ENCODE results near the gene CD59.

Gene CD59, protein sequence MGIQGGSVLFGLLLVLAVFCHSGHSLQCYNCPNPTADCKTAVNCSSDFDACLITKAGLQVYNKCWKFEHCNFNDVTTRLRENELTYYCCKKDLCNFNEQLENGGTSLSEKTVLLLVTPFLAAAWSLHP

DNA sequence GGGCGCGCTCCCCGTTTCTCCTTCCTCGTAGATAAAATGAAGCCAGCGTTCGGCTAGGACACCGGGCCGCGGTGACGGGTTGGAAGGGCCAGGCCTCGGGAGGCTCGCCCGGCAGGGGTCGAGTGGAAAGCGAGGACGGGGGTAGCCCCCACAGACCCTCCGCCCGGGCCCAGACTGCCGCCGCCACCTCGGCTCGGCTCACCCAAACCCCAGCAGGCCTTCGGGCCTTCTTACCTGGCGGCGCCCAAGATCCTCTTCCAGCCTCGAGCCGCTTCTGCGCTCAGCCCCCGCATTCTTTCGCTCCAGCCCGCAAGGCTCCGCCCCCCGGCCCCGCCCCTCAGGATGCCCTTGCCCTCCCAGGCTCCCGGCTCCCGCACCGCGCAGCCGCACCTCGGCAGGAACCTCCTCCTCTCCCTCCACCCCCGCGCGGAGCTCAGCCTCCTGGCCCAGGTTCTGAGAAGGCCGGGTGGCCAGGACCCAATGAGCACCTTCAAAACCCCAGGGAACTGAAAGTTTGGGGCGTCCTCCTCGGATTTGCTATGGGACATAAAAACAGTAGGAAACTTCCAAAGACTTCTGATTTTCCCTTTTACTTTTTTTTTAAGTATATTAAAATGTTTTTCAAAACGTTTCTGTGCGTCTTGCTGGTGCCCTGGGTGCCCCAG lies at the start of gene CD59:
CD59 (minus strand) TSS at position 276 of the 665 bp plus-strand sequence. CDS start 13,978 bp downstream, outside the sequence.
- Histone ChIP-seq H3K9me3 (ENCODE audit: control insufficient read depth, insufficient read depth, low read length) (no peaks in the 10 kb centered on the region), H3K4me3 (ENCODE audit: low read depth, low read length) (peak within 1 kb of the TSS; percentile 88), H3K36me3 (ENCODE audit: control insufficient read depth, insufficient read depth, low read length) (no peaks in the 10 kb centered on the region), H3K27me3 (ENCODE audit: control insufficient read depth, insufficient read depth, low read length) (peaks cover 6% of the 10 kb centered on the region; the same call in 1 of the 2 replicates), H3K9ac (ENCODE audit: low read depth, low read length) (peak within 1 kb of the TSS; percentile 65), H3K27ac (ENCODE audit: low read depth, low read length) (peak within 1 kb of the TSS; percentile 75), H3K4me1 (ENCODE audit: control insufficient read depth, insufficient read depth, low read length) (peaks cover 17% of the 10 kb centered on the region)

- Histone ChIP-seq H3K9ac (ENCODE audit: low read depth, low read length) (no peak overlapping the region), H3K36me3 (ENCODE audit: control insufficient read depth, insufficient read depth, low read length) (no peaks in the 10 kb centered on the region), H3K27me3 (ENCODE audit: control insufficient read depth, insufficient read depth, low read length) (no peaks in the 10 kb centered on the region), H3K4me3 (ENCODE audit: low read depth, low read length) (no peak overlapping the region), H3K27ac (ENCODE audit: low read depth, low read length) (no peak overlapping the region), H3K4me1 (ENCODE audit: control insufficient read depth, insufficient read depth, low read length) (no peaks in the 10 kb centered on the region), H3K9me3 (ENCODE audit: control insufficient read depth, insufficient read depth, low read length) (no peaks in the 10 kb centered on the region)
Observed at GRCh38 chr11:33785609-33786008, 49.4 kb upstream of the CD59 start.

DNA sequence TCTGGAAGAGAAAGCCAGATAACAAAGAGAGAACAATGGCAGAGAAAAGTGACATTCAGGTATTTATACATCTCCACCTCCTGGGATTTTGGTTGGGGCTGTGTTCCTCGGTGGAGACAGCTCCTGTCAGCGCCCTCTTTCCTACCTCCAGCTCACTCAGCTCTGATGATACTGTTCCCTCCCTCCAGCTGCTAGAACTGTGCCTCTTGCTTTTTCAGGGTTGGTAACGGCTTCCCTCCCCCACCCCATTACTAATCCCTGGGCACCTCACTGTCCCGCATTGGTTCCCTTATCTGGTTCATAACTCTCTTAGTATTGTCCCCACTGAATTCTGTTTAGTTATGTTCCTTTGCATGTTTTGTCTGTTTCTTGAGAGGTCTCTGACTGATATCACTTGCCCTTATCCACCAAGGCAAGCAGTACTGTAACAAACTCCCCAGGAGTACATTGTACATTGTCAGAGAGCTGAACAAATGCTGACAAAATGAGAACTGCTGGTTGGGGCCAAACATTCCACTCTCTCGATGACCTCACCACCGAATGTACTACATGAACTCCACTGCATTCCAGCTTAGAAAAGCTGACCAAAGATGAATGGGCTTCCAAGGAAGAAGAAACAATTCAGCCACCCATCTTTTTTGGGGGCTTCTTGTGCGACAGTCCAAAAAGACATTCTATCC lies 43.8 kb upstream of the CD59 start:
- no peak overlapping the region for H3K4me3 ChIP-seq (ENCODE audit: low read depth, low read length)
- H3K27me3 ChIP-seq (ENCODE audit: control insufficient read depth, insufficient read depth, low read length), result peaks cover 12% of the 10 kb centered on the region
- no peaks in the 10 kb centered on the region for H3K36me3 ChIP-seq (ENCODE audit: control insufficient read depth, insufficient read depth, low read length)
- H3K4me1 ChIP-seq (ENCODE audit: control insufficient read depth, insufficient read depth, low read length), result peaks cover 22% of the 10 kb centered on the region
- no peaks in the 10 kb centered on the region for H3K9me3 ChIP-seq (ENCODE audit: control insufficient read depth, insufficient read depth, low read length)
- H3K27ac ChIP-seq (ENCODE audit: low read depth, low read length), result no peak overlapping the region
- no peak overlapping the region for H3K9ac ChIP-seq (ENCODE audit: low read depth, low read length)

- no peaks in the 10 kb centered on the region for H3K9me3 ChIP-seq (ENCODE audit: control insufficient read depth, insufficient read depth, low read length)
- H3K4me1 ChIP-seq (ENCODE audit: control insufficient read depth, insufficient read depth, low read length), result peaks cover 22% of the 10 kb centered on the region
- H3K4me3 ChIP-seq (ENCODE audit: low read depth, low read length), result 0 out of 2 replicates have a peak overlapping the region, but pooled peaks have one; percentile 3
- no peak overlapping the region for H3K27ac ChIP-seq (ENCODE audit: low read depth, low read length)
- peaks cover 18% of the 10 kb centered on the region for H3K27me3 ChIP-seq (ENCODE audit: control insufficient read depth, insufficient read depth, low read length)
- H3K36me3 ChIP-seq (ENCODE audit: control insufficient read depth, insufficient read depth, low read length), result no peaks in the 10 kb centered on the region
- H3K9ac ChIP-seq (ENCODE audit: low read depth, low read length), result no peak overlapping the region
Observed at GRCh38 chr11:33778675-33779074, 42.5 kb upstream of the CD59 start.

DNA sequence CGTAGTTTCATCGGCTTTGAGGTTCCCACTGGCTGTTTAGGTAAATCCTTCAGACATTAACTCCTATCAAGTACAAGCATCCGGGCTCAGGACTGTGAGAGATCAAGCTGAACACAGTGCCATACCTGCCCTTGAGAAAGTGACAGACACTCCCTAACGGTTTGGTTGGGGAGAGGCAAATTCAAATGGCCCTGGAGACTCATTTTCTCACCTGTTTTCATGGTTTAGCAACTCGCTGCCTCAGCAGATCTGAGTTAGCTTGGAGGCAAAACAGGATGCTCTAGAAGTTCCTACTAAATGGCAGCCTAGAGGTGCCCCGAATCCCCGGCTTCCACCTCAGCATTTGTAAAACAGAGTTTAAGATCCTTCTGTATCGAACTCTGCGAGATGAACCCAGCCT lies 41.7 kb upstream of the CD59 start:
- Histone ChIP-seq H3K9ac (ENCODE audit: low read depth, low read length) (no peak overlapping the region), H3K36me3 (ENCODE audit: control insufficient read depth, insufficient read depth, low read length) (no peaks in the 10 kb centered on the region), H3K27me3 (ENCODE audit: control insufficient read depth, insufficient read depth, low read length) (peaks cover 26% of the 10 kb centered on the region), H3K4me1 (ENCODE audit: control insufficient read depth, insufficient read depth, low read length) (peaks cover 25% of the 10 kb centered on the region), H3K4me3 (ENCODE audit: low read depth, low read length) (no peak overlapping the region), H3K27ac (ENCODE audit: low read depth, low read length) (no peak overlapping the region), H3K9me3 (ENCODE audit: control insufficient read depth, insufficient read depth, low read length) (no peaks in the 10 kb centered on the region)

- H3K4me1 ChIP-seq (ENCODE audit: control insufficient read depth, insufficient read depth, low read length), result peaks cover 25% of the 10 kb centered on the region
- no peak overlapping the region for H3K4me3 ChIP-seq (ENCODE audit: low read depth, low read length)
- peaks cover 28% of the 10 kb centered on the region for H3K27me3 ChIP-seq (ENCODE audit: control insufficient read depth, insufficient read depth, low read length)
- H3K9ac ChIP-seq (ENCODE audit: low read depth, low read length), result no peak overlapping the region
- no peaks in the 10 kb centered on the region for H3K9me3 ChIP-seq (ENCODE audit: control insufficient read depth, insufficient read depth, low read length)
- no peaks in the 10 kb centered on the region for H3K36me3 ChIP-seq (ENCODE audit: control insufficient read depth, insufficient read depth, low read length)
- H3K27ac ChIP-seq (ENCODE audit: low read depth, low read length), result no peak overlapping the region
Observed at GRCh38 chr11:33775832-33776470, 39.7 kb upstream of the CD59 start.

DNA sequence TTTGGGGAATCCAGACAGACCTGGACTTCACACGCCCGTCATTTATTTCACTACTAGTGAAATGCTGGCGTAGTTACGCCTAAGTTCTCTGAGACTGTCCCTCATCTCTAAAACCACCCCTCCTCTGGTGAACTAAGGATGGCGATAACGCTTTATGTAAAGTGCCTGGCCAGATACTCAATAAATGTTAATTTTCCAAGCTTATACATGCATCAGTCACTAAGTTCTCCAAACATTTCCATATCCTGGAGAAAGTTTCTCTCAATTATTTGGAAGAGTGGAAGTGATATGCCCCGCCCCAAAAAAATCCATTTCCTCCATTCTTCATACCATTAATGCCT lies 39.2 kb upstream of the CD59 start:
- H3K36me3 ChIP-seq (ENCODE audit: control insufficient read depth, insufficient read depth, low read length), result no peaks in the 10 kb centered on the region
- H3K4me1 ChIP-seq (ENCODE audit: control insufficient read depth, insufficient read depth, low read length), result peaks cover 25% of the 10 kb centered on the region
- H3K27ac ChIP-seq (ENCODE audit: low read depth, low read length), result no peak overlapping the region
- no peaks in the 10 kb centered on the region for H3K9me3 ChIP-seq (ENCODE audit: control insufficient read depth, insufficient read depth, low read length)
- no peak overlapping the region for H3K9ac ChIP-seq (ENCODE audit: low read depth, low read length)
- peaks cover 28% of the 10 kb centered on the region for H3K27me3 ChIP-seq (ENCODE audit: control insufficient read depth, insufficient read depth, low read length)
- peak overlapping the region; percentile 84; the same call in 1 of the 2 replicates for H3K4me3 ChIP-seq (ENCODE audit: low read depth, low read length)

GRCh38 chr11:33774736-33775466 lies 38.7 kb upstream of the CD59 start:
- peaks cover 28% of the 10 kb centered on the region for H3K27me3 ChIP-seq (ENCODE audit: control insufficient read depth, insufficient read depth, low read length)
- no peak overlapping the region for H3K27ac ChIP-seq (ENCODE audit: low read depth, low read length)
- H3K4me1 ChIP-seq (ENCODE audit: control insufficient read depth, insufficient read depth, low read length), result peaks cover 24% of the 10 kb centered on the region
- H3K9me3 ChIP-seq (ENCODE audit: control insufficient read depth, insufficient read depth, low read length), result no peaks in the 10 kb centered on the region
- H3K9ac ChIP-seq (ENCODE audit: low read depth, low read length), result peak overlapping the region; percentile 35; the same call in 1 of the 2 replicates
- H3K36me3 ChIP-seq (ENCODE audit: control insufficient read depth, insufficient read depth, low read length), result no peaks in the 10 kb centered on the region
- peak overlapping the region; percentile 84 for H3K4me3 ChIP-seq (ENCODE audit: low read depth, low read length)

- H3K36me3 ChIP-seq (ENCODE audit: control insufficient read depth, insufficient read depth, low read length), result no peaks in the 10 kb centered on the region
- H3K9ac ChIP-seq (ENCODE audit: low read depth, low read length), result peak within 1 kb of the TSS; percentile 35
- peak within 1 kb of the TSS; percentile 33 for H3K27ac ChIP-seq (ENCODE audit: low read depth, low read length)
- H3K27me3 ChIP-seq (ENCODE audit: control insufficient read depth, insufficient read depth, low read length), result peaks cover 28% of the 10 kb centered on the region
- H3K4me1 ChIP-seq (ENCODE audit: control insufficient read depth, insufficient read depth, low read length), result peaks cover 18% of the 10 kb centered on the region
- H3K9me3 ChIP-seq (ENCODE audit: control insufficient read depth, insufficient read depth, low read length), result no peaks in the 10 kb centered on the region
- H3K4me3 ChIP-seq (ENCODE audit: low read depth, low read length), result peak within 1 kb of the TSS; percentile 84
Observed at GRCh38 chr11:33773987-33774735, 37.9 kb upstream of the CD59 start, which contains the start of gene FBXO3. Gene FBXO3 (minus strand): TSS chr11:33774520. CDS start chr11:33774497, 23 bp downstream.

GRCh38 chr11:33773404-33773986 lies 37.3 kb upstream of the CD59 start:
- Histone ChIP-seq H3K9ac (ENCODE audit: low read depth, low read length) (no peak overlapping the region), H3K27me3 (ENCODE audit: control insufficient read depth, insufficient read depth, low read length) (peaks cover 28% of the 10 kb centered on the region), H3K9me3 (ENCODE audit: control insufficient read depth, insufficient read depth, low read length) (no peaks in the 10 kb centered on the region), H3K4me3 (ENCODE audit: low read depth, low read length) (peak overlapping the region; percentile 84), H3K4me1 (ENCODE audit: control insufficient read depth, insufficient read depth, low read length) (peaks cover 11% of the 10 kb centered on the region), H3K27ac (ENCODE audit: low read depth, low read length) (no peak overlapping the region), H3K36me3 (ENCODE audit: control insufficient read depth, insufficient read depth, low read length) (peaks cover 3% of the 10 kb centered on the region; the same call in 1 of the 2 replicates)

All from HUES48 (cell line).